AG08395 (cell line): Measurements from ENCODE around the gene TSEN2.
A peak's percentile ranks its signal among the peaks of the same experiment; 100 is the strongest.

ENCODE experiments used
- DNase-seq: peaks from one replicate; pipeline ENCODE4 v3.0.0; 2012; ENCODE audit warnings: mixed read lengths, low spot score

The TSEN2 gene

GRCh38 chr3:12553921-12554391 is 69.7 kb downstream of the TSEN2 start:
- DNase-seq = peak; percentile 26

DNA sequence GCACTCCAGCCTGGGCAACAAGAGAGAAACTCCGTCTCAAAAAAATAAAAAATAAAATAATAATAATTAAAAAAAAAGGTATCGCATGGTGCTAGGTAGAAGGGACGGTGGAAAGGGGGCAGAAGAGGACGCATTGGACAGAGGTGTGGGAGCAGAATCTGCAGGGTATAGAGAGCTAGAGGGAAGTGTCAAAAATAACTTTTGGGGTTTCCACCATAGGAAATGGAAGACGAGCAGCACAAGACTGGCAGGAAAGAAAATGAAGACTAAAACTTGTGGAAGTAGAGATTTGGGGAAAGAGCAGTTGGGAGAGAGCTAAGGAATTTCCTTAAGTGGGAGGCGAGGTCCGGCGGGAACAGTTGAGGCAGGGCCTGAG is 72.0 kb downstream of the TSEN2 start:
- DNase-seq = no peak

- peak; percentile 92 for DNase-seq
These were observed 72.6 kb downstream of the TSEN2 start, which contains the start of gene MKRN2 for GRCh38 chr3:12556690-12557472. Gene MKRN2, plus strand, starts transcription at chr3:12557087. Its CDS starts 64 bp downstream, at chr3:12557151.

DNA sequence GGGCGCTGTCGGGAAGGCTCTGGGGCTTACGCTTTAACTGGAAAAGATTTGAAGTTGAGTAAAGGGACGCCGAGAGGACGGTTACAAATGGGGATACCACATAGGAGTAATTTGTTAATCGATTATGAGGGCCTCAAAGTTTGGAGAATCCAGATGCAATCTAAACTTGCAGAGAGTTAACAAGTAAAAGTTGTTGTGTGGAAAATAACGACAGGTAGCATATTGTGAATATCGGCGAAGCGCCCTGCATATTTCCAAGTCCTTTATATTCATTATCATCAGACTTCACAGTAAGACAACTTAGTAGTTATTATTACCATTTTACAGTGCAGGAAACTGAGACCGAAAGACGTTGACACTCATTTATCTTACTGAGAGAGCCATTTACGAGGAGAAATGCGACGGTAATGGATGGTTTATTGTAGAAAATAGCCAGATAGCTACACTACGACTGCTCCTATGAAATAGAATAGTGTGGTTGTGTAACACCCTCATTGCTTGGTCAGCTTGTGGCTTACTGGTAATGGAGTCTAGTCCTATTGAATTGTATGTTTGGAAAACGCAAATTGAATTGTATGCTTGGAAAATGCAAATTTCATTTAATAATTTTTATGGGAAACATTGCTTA is 73.3 kb downstream of the TSEN2 start:
- DNase-seq = peak; percentile 27

GRCh38 chr3:12558706-12559105 is 74.4 kb downstream of the TSEN2 start:
- DNase-seq = no peak

DNA sequence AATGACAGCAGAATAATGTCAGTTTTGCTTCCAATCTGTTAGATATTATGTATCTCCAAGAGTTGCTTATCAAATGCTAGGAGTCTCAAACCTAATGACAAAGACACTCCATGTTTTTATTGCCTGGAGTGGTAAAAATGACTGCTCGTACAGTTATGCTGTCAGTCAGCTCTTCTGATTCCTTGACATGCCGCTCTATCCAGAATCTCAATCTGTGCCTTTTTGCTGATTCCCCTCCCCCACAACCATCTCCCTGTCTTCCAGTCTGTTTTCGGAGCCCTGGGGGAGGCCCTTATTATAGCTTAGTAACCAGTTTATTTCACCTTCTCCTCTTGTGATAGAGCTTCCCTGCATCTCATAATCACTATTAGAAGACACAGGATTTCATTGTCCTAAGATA is 75.2 kb downstream of the TSEN2 start:
- DNase-seq = no peak

DNA sequence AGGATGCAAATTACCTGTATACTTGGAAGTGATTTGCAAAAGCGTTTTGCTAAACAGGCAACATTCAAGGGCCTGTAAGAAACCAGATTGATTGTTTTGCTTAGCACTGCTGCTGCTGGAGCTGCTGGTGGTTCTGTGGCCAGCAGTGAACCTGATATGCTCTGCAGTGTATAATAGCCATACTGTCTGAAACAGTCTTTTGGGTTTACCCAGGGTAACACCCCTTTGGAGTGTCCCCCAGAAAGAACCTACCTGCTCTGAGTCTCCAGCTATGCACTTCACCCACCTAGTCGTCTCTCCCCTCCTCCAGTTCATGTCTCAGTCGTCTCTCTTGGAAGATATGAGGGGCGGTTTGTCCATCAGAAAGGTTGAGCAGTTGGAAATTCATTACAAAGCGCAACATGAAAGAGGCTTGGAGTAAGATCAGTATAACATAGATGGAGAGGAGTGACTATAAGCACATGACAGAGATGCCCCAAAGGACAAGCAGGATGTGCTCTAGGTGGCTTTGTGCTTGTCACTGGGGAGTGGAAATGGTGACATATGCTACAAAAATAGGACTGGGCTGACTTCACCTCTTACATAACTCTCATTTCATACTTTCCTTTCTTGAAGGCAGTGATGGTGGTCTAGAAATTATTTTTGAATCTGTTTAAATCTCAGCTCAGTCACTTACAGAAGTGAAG is 76.4 kb downstream of the TSEN2 start:
- DNase-seq = no peak

DNA sequence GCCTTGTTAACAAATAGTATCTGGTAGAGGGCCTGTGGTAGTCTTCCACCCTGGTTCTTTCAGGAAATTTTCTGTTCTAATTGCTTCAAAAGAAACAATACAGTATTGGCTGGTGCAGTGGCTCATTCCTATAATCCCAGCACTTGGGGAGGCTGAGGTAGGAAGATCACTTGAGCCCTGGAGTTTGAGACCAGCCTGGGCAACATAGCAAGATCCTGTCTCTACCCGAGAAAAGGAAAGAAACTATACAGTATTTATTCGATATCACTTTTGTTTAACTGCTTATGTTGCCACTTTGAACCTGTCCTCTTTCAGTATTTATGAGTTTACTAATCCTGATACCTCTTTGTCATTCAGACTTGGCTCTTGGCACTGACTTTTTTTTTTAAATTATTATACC is 77.1 kb downstream of the TSEN2 start:
- no peak for DNase-seq

GRCh38 chr3:12562451-12562850 is 78.2 kb downstream of the TSEN2 start:
- no peak for DNase-seq

DNA sequence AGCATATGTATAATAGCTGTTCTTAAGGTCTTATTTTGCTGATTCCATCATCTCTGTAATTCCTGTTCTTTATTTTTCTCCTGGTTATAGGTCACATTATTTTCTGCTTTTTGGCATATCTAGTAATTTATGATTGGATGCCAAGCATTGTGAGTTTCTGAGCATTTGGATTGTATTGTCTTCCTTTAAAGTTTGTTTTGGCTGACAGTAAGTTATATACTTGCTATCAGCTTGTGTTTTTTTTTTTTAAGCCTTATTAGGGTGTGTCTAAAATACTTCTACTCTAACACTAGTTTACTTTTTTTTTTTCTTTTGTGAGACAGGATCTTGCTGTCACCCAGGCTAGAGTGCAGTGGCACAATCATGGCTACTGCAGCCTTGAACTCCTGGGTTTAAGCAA is 82.7 kb downstream of the TSEN2 start:
- DNase-seq = no peak

DNA sequence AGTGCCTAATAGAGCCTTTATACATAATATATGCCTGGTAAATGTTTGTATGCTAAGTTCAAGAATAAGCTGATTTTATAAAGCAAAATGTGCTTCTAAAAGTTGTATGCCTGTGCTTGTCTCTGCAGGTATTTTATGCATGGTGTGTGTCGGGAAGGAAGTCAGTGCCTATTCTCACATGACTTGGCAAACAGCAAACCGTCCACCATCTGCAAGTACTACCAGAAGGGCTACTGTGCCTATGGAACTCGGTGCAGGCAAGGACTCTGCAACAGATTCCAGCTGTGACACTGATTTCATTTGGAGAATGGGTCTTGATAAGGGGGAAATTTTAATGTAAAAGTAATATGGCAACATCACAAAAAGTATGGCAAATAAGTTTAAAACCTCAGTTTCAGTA is 84.5 kb downstream of the TSEN2 start:
- DNase-seq = no peak

DNA sequence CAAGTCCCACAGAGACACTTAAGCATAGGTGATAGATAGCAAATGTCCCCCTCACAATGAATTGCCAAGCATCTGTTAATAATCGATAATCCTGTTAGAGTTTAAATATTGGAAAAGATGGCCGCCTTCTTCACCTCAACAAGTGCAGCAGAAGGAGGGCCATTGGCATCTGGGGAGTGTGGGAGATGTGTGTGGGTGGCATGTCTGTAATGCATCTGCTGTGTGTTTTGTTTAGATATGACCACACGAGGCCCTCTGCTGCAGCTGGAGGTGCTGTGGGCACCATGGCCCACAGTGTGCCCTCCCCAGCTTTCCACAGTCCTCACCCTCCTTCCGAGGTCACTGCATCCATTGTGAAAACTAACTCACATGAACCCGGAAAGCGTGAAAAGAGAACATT is 85.6 kb downstream of the TSEN2 start:
- DNase-seq = no peak

- DNase-seq = no peak
These were observed 87.7 kb downstream of the TSEN2 start for GRCh38 chr3:12571986-12572385.

DNA sequence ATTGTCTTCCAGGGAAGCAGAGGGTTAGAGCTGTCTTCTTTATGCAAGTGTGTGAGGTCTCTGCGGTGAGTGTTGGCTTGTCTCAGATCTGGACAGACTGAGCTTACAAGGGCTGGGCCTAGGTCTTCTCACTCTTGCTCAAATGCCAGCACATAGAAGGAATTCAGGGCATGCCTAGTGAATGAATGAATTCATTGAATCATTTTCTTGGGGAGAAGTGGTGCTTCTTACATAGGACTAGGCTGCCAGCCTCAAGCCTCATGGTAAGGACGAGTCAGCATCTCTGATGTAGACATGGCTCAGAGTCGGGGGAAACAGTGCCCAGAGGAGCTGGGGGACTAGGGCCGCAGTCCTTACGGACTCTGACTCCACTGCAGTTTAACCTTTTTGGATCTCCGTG is 89.9 kb downstream of the TSEN2 start:
- DNase-seq = no peak

GRCh38 chr3:12574661-12575060 is 90.4 kb downstream of the TSEN2 start:
- DNase-seq = no peak

DNA sequence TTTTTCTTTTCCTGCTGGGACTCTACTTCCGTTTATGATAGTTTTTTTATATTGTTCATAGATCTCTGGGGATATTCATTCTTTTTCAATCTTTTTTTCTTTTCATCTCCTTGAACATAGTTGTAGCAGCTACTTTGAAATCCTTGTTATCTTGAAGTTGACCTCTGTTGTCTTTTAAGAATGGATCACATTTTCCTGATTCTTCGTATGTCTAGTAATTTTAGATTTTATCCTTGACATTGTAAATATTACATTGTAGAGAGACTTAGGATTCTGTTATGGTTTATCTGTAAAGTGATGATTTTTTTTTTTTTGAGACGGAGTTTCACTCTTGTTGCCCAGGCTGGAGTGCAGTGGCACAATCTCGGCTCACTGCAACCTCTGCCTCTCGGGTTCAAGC is 93.1 kb downstream of the TSEN2 start:
- no peak for DNase-seq

- no peak for DNase-seq
These were observed 94.5 kb downstream of the TSEN2 start for GRCh38 chr3:12578742-12579141.

DNA sequence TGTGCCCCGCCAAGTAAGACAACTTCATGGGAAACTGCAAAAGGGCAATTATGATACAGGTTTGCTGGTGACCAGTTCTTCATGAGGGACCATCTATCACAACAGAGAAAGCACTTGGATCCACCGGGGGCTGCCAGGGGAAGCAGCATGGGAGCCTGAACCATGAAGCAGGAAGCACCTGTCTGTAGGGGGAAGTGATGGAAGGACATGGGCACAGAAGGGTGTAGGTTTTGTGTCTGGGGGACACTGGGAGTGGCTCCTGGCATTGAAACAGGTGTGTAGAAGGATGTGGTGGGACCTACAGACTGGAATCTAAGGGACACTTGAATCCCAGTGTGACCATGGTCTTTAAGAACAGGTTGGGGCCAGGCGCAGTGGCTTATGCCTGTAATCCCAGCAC is 95.2 kb downstream of the TSEN2 start:
- no peak for DNase-seq

GRCh38 chr3:12579905-12580304 is 95.6 kb downstream of the TSEN2 start:
- DNase-seq = peak; percentile 34

DNA sequence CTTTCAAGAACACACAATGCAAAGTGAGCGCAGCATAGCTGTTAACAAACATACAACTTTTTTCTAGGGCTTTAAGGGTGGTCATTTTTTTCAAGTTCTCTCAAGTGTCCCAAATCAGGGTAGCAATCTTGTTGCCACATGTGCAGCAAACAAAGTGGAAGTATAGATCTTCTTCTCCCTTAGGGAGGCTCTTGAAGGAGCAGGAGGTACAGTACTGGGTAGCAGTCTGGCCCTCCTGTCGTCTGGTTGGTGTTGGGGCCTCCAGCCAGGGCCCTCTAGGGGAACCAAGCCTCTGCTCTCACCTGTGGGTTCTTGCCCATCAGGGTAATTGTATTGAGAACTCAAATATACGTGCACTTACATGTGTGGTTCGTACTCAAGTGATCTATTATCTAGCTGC is 98.5 kb downstream of the TSEN2 start:
- no peak for DNase-seq
